ENCODE measurements around the gene GNG11.

Gene GNG11

GRCh38 chr7:93945756-93946535, 24.4 kb downstream of the GNG11 start:
- DNase-seq (ENCODE audit: low read depth in 2 of 2): no peak

DNA sequence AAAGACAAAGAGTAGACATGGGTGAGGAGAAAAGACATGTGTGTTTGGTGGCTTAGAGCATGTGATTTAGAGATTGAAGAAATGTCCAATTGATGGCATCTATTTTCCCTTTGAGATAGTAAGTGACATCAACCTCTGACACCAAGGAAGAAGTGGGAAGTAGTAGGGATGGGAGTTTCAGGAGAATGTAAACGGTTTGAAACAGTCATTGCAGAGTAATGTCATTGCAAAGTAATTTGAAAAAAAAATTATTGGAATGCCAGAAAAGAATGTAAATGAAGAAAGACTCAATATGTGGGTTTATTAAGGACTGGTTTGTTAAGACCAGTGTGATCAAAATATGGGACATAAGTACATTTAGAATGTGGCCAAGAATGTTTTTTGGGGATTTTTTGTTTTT, 26.6 kb downstream of the GNG11 start:
- no peak for DNase-seq (ENCODE audit: low read depth in 2 of 2)

GRCh38 chr7:93948873-93949272, 27.3 kb downstream of the GNG11 start:
- no peak for DNase-seq (ENCODE audit: low read depth in 2 of 2)

- DNase-seq (ENCODE audit: low read depth in 2 of 2): no peak
Observed at GRCh38 chr7:93949423-93949822, 27.9 kb downstream of the GNG11 start.

DNA sequence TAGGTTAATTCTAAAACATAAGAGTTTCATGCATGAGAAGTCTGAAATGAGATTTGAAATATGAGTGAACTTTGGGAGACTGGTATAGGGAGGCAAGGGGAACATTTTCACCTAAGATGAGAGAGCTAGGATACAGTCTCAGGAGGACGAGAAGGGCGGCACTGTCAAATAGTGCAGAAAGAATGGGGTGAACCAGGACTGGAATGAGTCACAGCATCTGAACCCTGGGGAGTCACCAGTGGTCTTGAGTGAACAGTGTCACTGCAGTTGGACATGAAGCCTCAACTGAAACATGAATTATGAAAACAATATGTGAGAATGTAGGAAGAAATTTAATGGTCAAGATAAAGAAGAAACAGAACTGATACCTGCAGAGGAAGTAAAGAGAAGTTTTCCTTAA, 33.8 kb downstream of the GNG11 start:
- DNase-seq (ENCODE audit: low read depth in 2 of 2): no peak

DNA sequence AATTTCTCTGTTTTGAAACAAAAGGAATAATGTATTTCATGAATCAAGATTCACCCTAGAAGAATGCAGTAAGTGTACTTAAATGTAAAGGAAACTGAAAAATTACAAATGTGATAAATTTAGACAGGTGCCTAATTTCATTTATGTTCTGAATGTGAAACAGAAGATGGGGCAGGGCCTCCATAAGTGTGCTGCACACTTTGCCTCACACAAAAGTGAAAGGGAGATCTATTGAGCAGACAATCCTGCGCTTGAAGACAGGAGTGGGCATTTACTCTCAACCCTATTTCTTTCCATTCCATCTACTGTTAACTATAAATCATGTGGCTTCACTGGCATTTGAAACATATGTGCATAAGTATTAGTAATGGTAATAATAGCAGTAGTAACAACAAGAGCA, 36.2 kb downstream of the GNG11 start:
- DNase-seq (ENCODE audit: low read depth in 2 of 2): no peak

DNA sequence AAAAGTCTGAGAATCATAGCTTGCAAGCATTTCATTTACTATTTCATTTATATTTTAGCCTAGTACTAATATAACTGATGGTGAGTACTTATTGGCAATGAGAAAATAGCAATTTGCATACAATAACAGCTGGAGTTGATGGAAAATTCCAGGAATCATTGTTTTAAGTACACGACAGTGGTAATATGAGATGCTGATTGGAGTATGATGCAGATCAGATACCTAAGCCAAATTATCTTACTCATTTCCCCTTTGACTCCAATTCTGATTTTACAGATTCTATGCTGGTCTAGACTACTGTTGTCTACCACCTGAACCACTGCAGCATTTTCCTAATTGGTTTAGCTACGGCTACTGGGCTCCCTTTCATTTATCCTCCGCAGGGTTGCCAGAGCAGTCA, 36.7 kb downstream of the GNG11 start:
- DNase-seq (ENCODE audit: low read depth in 2 of 2): no peak

DNA sequence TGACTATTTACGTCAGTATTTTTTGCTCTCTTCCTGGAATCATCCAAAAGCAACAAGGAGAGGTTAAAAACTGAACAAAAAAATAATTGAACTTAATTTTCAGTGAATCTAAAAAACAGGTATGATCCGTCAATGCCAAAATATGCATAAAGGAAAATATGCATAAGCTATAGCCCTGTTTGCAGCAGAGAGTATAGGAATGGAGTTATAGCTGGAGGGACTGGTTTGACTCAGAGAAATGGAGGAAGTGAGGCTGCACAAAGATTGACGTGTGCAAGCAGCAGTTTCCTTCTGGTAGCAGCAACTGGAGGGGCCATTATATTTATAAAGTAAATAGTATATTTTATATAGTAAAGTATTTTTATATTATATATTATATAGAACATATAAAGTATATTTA, 37.1 kb downstream of the GNG11 start:
- no peak for DNase-seq (ENCODE audit: low read depth in 2 of 2)

GRCh38 chr7:93960986-93961385, 39.5 kb downstream of the GNG11 start:
- no peak for DNase-seq (ENCODE audit: low read depth in 2 of 2)

DNA sequence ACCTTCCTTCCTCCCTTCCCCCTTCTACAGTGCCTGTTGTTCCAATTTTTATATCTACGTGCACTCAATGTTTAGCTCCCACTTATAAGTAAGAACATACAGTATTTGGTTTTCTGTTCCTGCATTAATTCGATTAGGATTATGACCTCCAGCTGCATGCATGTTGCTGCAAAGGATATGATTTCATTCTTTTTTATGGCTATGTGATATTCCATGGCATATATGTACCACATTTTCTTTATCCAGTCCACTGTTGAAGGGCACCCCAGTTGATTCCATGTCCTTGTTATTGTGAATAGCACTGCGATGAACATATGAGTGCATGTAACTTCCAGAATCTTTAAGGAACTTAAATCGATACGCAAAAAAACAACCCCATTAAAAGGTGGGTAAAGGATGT, 42.7 kb downstream of the GNG11 start:
- no peak for DNase-seq (ENCODE audit: low read depth in 2 of 2)

- no peak for DNase-seq (ENCODE audit: low read depth in 2 of 2)
Observed at GRCh38 chr7:93964813-93965212, 43.3 kb downstream of the GNG11 start.

- DNase-seq (ENCODE audit: low read depth in 2 of 2): no peak
Observed at GRCh38 chr7:93968911-93969620, 47.5 kb downstream of the GNG11 start.

GRCh38 chr7:93972029-93972725, 50.6 kb downstream of the GNG11 start:
- DNase-seq (ENCODE audit: low read depth in 2 of 2): no peak

GRCh38 chr7:93973134-93973533, 51.6 kb downstream of the GNG11 start:
- no peak for DNase-seq (ENCODE audit: low read depth in 2 of 2)

- no peak for DNase-seq (ENCODE audit: low read depth in 2 of 2)
Observed at GRCh38 chr7:93977211-93977950, 55.8 kb downstream of the GNG11 start.

All from activated CD4-positive, alpha-beta T cell treated with anti-CD3 and anti-CD28 coated beads for 24 hours (primary cell).